H9 (cell line): Measurements from ENCODE around the gene PLEKHA1. TPM values are rescaled to one million over a fixed set of nuclear protein-coding genes. Genes with fewer than 3 reads are reported as not detected.
A peak's percentile ranks its signal among the peaks of the same experiment; 100 is the strongest.

ENCODE experiments used
- DNase-seq: peaks from one replicate; pipeline ENCODE4 v3.0.0-alpha.2; 2017
- H2AFZ ChIP-seq: one replicate; pipeline ENCODE4 v1.6.1; 2013; ENCODE audit warnings: mild to moderate bottlenecking, low read length, control low read depth, moderate library complexity
- H2AK5ac ChIP-seq: 2 replicates; pipeline ENCODE4 v1.6.1; 2013; ENCODE audit warnings: low read length, control low read depth, mixed read lengths; ENCODE audit not compliant: insufficient read length
- H2BK120ac ChIP-seq: one replicate; pipeline ENCODE4 v1.6.1; 2013; ENCODE audit warnings: low read depth, mild to moderate bottlenecking, low read length, control low read depth, inconsistent platforms; ENCODE audit not compliant: poor library complexity, severe bottlenecking
- H2BK12ac ChIP-seq: 2 replicates; pipeline ENCODE4 v1.6.1; 2013; ENCODE audit warnings: low read length, control low read depth, mixed read lengths, low read depth; ENCODE audit not compliant: insufficient read length
- H2BK15ac ChIP-seq: 2 replicates; pipeline ENCODE4 v1.6.1; 2013; ENCODE audit warnings: low read depth, low read length, control low read depth
- H2BK20ac ChIP-seq: one replicate; pipeline ENCODE4 v1.6.1; 2013; ENCODE audit warnings: low read depth, mild to moderate bottlenecking, low read length, control low read depth, inconsistent platforms; ENCODE audit not compliant: poor library complexity, severe bottlenecking
- H2BK5ac ChIP-seq: 2 replicates; pipeline ENCODE4 v1.6.1; 2013; ENCODE audit warnings: low read length, control low read depth, mixed read lengths; ENCODE audit not compliant: insufficient read length
- H3K14ac ChIP-seq: 2 replicates; pipeline ENCODE4 v1.6.1; 2013; ENCODE audit warnings: low read length, control low read depth; ENCODE audit not compliant: insufficient read depth
- H3K18ac ChIP-seq: 2 replicates; pipeline ENCODE4 v1.6.1; 2013; ENCODE audit warnings: low read depth, mild to moderate bottlenecking, mixed read lengths, low read length, control low read depth; ENCODE audit not compliant: insufficient read length
- H3K23ac ChIP-seq: 2 replicates; pipeline ENCODE4 v1.6.1; 2013; ENCODE audit warnings: low read length, control low read depth, mixed read lengths, low read depth; ENCODE audit not compliant: insufficient read length
- H3K23me2 ChIP-seq: 2 replicates; pipeline ENCODE4 v1.6.1; 2013; ENCODE audit warnings: low read depth, mild to moderate bottlenecking, mixed read lengths, low read length, control low read depth; ENCODE audit not compliant: insufficient read length, poor library complexity, severe bottlenecking
- H3K27ac ChIP-seq: 2 replicates; pipeline ENCODE4 v1.5.1; 2013; ENCODE audit warnings: low read length, control low read depth, mixed read lengths, low read depth; ENCODE audit not compliant: insufficient read length
- H3K27me3 ChIP-seq: 2 replicates; pipeline ENCODE4 v1.6.1; 2013; ENCODE audit warnings: low read length, control low read depth, inconsistent platforms; ENCODE audit not compliant: insufficient read depth
- H3K4ac ChIP-seq: 2 replicates; pipeline ENCODE4 v1.6.1; 2013; ENCODE audit warnings: low read depth, mild to moderate bottlenecking, control low read depth, inconsistent platforms, low read length, moderate library complexity
- H3K4me1 ChIP-seq: 2 replicates; pipeline ENCODE4 v1.6.1; 2013; ENCODE audit warnings: low read length, control low read depth, inconsistent platforms; ENCODE audit not compliant: insufficient read depth
- H3K4me2 ChIP-seq: 2 replicates; pipeline ENCODE4 v1.6.1; 2013; ENCODE audit warnings: low read length, control low read depth, mixed read lengths; ENCODE audit not compliant: insufficient read length, insufficient read depth
- H3K56ac ChIP-seq: 2 replicates; pipeline ENCODE4 v1.6.1; 2013; ENCODE audit warnings: low read depth, mild to moderate bottlenecking, mixed read lengths, low read length, control low read depth; ENCODE audit not compliant: insufficient read length
- H3K79me1 ChIP-seq: 2 replicates; pipeline ENCODE4 v1.6.1; 2013; ENCODE audit warnings: low read depth, mild to moderate bottlenecking, moderate library complexity, low read length, control low read depth, inconsistent platforms; ENCODE audit not compliant: insufficient read depth, poor library complexity, severe bottlenecking
- H3K79me2 ChIP-seq: 2 replicates; pipeline ENCODE4 v1.6.1; 2013; ENCODE audit warnings: low read length, control low read depth, inconsistent platforms; ENCODE audit not compliant: insufficient read depth
- H3K9ac ChIP-seq: 2 replicates; pipeline ENCODE4 v1.6.1; 2013; ENCODE audit warnings: low read length, control low read depth, mixed read lengths; ENCODE audit not compliant: insufficient read length; ENCODE audit errors: extremely low read depth
- H3K9me3 ChIP-seq: one replicate; pipeline ENCODE4 v1.6.1; 2013; ENCODE audit warnings: low read depth, low read length, inconsistent platforms; ENCODE audit not compliant: control insufficient read depth
- H3T11ph ChIP-seq: one replicate; pipeline ENCODE4 v1.6.1; 2013; ENCODE audit warnings: mild to moderate bottlenecking, low read length, control low read depth, inconsistent platforms
- H4K20me1 ChIP-seq: one replicate; pipeline ENCODE4 v1.6.1; 2013; ENCODE audit not compliant: control insufficient read depth, insufficient read length, insufficient read depth
- H4K5ac ChIP-seq: 2 replicates; pipeline ENCODE4 v1.6.1; 2013; ENCODE audit warnings: low read depth, mild to moderate bottlenecking, mixed read lengths, low read length, control low read depth; ENCODE audit not compliant: insufficient read length
- H4K8ac ChIP-seq: replicated peaks from 2 replicates; pipeline ENCODE4 v1.6.1; 2013; ENCODE audit warnings: low read length, control low read depth, mixed read lengths, low read depth; ENCODE audit not compliant: insufficient read length
- H4K91ac ChIP-seq: 2 replicates; pipeline ENCODE4 v1.6.1; 2013; ENCODE audit warnings: low read depth, mild to moderate bottlenecking, moderate library complexity, mixed read lengths, low read length, control low read depth; ENCODE audit not compliant: insufficient read length
- H3K27ac Mint-ChIP-seq, 3 experiments: 2 replicates in 2 of 3; 3 replicates in 1 of 3; pipeline ENCODE4 v1.8.0; 2020 to 2021; ENCODE audit warnings: mixed read lengths in 3 of 3, mild to moderate bottlenecking in 1 of 3, moderate library complexity in 1 of 3
- H3K27me3 Mint-ChIP-seq: 2 replicates; pipeline ENCODE4 v1.8.0; 2021; ENCODE audit warnings: low read depth, mild to moderate bottlenecking, moderate library complexity, mixed read lengths
- H3K36me3 Mint-ChIP-seq, 3 experiments: 2 replicates in 2 of 3; 3 replicates in 1 of 3; pipeline ENCODE4 v1.8.0; 2020 to 2021; ENCODE audit warnings: low read depth in 3 of 3, mixed read lengths in 3 of 3; ENCODE audit not compliant: insufficient read depth in 1 of 3
- H3K4me1 Mint-ChIP-seq, 2 experiments: 2 replicates each; pipeline ENCODE4 v1.8.0; 2020; ENCODE audit warnings: mixed read lengths in 2 of 2
- H3K4me3 Mint-ChIP-seq, 2 experiments: 2 replicates in 1 of 2; 3 replicates in 1 of 2; pipeline ENCODE4 v1.8.0; 2020 to 2021; ENCODE audit warnings: mild to moderate bottlenecking in 2 of 2, mixed read lengths in 2 of 2, moderate library complexity in 1 of 2
- H3K9me3 Mint-ChIP-seq, 2 experiments: 2 replicates in 1 of 2; 3 replicates in 1 of 2; pipeline ENCODE4 v1.8.0; 2020; ENCODE audit warnings: mild to moderate bottlenecking in 2 of 2, mixed read lengths in 2 of 2, moderate library complexity in 1 of 2
- CTCF ChIP-seq: fragments of 200-600 bp; sonication (generic); conservative IDR thresholded peaks from 3 replicates; pipeline ENCODE4 v1.8.0; 2021; ENCODE audit warnings: antibody characterized with exemption, mild to moderate bottlenecking
- WGBS: extraction: QIAGEN DNeasy Blood & Tissue Kit; methylation state at CpG from one replicate; pipeline ENCODE4 v1.1.7; 2013; ENCODE audit warnings: missing lambda C conversion rate, low lambda C conversion rate, mixed read lengths; ENCODE audit not compliant: insufficient read length; ENCODE audit errors: extremely low coverage; 5-methylcytosine and 5-hydroxymethylcytosine counted together
- total RNA-seq: library from RNA; stranded (reverse); gene quantifications from 2 replicates; pipeline ENCODE4 v1.2.1, GENCODE V29; 2021

PLEKHA1 gene
- total RNA-seq, 1 experiment from 2014 or later: 32.7 TPM

GRCh38 chr10:122461729-122462532 lies 87.4 kb downstream of the PLEKHA1 start:
- Histone ChIP-seq H3K79me1 (no peaks in the 10 kb centered on the region), H2BK5ac (no peak overlapping the region), H2BK20ac (no peak overlapping the region), H3K14ac (no peak overlapping the region; the same call in 1 of the 2 replicates), H3T11ph (no peak overlapping the region), H2BK15ac (no peak overlapping the region), H4K91ac (no peak overlapping the region), H3K9ac (no peak overlapping the region), H3K4me1 (no peaks in the 10 kb centered on the region), H3K4ac (no peak overlapping the region), H3K9me3 (no peaks in the 10 kb centered on the region), H3K56ac (no peak overlapping the region), H3K79me2 (no peaks in the 10 kb centered on the region), H4K20me1 (no peaks in the 10 kb centered on the region), H2BK120ac (no peak overlapping the region), H3K27me3 (peaks cover 30% of the 10 kb centered on the region), H3K23ac (no peak overlapping the region), H2BK12ac (no peak overlapping the region), H2AFZ (no peak overlapping the region), H4K5ac (no peak overlapping the region), H3K18ac (no peak overlapping the region), H4K8ac (no peak overlapping the region), H2AK5ac (no peak overlapping the region), H3K4me2 (peak overlapping the region; percentile 61), H3K27ac (no peak overlapping the region), H3K23me2 (peaks cover 17% of the 10 kb centered on the region)
- WGBS: no CpG with 5 or more reads among the region's 95 CpGs
- Mint-ChIP-seq H3K4me3 (peak overlapping the region; percentile 64 to 81), H3K9me3 (no peaks in the 10 kb centered on the region; a peak in 2 of 5 replicates), H3K4me1 (peaks cover 19 to 35% of the 10 kb centered on the region in 2 experiments), H3K27me3 (peaks cover 79% of the 10 kb centered on the region), H3K36me3 (0 out of 7 replicates have a peak, but pooled peaks cover 0 to 3% (median 0%) of the 10 kb centered on the region in 3 experiments), H3K27ac (no peak overlapping the region)
- DNase-seq: no peak
- TF ChIP-seq CTCF: no peak
